Activated CD8-positive, alpha-beta memory T cell treated with anti-CD3 and anti-CD28 coated beads for 48 hours (primary cell): ENCODE measurements around the gene NDST1.

Experiments used
- DNase-seq, 3 experiments: peaks; one replicate each; pipeline ENCODE4 v3.0.0-alpha.2; 2020; ENCODE audit warnings: low read depth in 2 of 3, low spot score in 2 of 3

Gene NDST1

GRCh38 chr5:150601491-150602345, 93.8 kb downstream of the NDST1 start:
- no peak for DNase-seq

- DNase-seq = no peak
These were observed 95.1 kb downstream of the NDST1 start for GRCh38 chr5:150603052-150603451.

GRCh38 chr5:150603491-150603890, 95.6 kb downstream of the NDST1 start:
- no peak for DNase-seq

DNA sequence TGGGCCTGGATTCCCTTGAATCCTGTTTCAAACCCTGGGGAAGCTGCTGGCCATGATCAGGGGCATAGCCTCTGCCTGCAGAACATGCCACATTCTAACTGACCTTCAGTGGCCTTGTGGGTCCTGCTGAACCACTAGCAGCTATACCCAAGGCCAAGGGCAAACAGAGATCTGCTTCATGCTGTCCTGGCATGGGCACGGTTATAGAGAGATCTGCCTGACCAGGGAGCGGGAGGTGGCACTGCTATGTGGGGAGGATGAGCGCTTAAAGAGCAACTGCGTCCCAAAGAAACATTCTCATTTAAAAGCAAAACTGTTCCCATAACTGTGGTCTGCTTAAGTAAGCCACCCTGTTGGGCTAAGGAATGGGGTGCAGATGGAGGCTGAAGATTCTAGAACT, 96.1 kb downstream of the NDST1 start:
- DNase-seq = no peak

DNA sequence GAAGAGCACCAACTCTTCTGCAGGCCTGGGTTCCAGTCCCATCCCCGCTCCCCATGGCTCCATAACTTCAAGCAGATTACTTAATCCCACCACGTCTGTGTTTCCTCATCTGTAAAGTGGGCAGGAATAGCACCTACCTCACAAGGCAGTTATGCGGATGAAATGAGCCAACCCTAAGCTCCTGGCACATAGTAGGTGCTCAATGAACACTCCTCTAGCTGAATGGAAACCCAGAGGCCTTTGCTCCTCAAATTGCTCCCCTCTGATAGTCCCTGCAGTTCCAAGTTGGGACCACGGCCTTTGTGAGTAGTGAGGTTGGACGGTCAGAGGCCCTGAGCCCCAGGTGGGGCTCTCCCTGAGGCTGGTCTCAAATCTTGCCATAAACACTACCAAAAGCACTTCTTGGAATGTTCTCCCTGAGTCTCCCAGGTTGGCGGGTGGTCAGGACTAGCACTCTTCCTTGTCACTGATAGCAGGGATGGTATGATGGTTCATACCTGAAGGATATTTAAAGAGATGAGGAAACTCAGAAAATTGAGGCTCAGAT, 97.0 kb downstream of the NDST1 start:
- DNase-seq = no peak

DNA sequence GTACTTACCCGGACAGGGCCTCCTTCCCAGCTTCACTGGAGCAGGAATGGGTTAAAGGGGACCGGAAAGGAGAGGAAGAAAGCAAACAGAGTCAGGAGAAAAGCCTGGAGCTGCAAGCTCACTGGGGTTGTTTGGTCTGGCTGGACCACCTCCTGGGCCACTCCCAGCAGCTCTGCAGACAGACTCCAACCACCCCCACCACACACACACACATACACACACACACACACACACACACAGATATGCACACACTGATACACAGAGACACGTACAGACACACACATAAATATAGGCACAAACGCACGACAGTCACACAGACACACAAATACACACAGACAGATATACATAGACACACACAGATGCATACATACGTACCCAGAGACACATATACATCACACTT, 97.6 kb downstream of the NDST1 start:
- DNase-seq = no peak

GRCh38 chr5:150606476-150606875, 98.5 kb downstream of the NDST1 start:
- no peak for DNase-seq

GRCh38 chr5:150607105-150607504, 99.2 kb downstream of the NDST1 start:
- DNase-seq = no peak
